DMS114 treated with DMSO at 0.1 percent for 48 hours (cell line): Measurements from ENCODE around the gene ATG7.

Experiments
- DNase-seq: peaks from one replicate; lab custom pipeline; 2025; ENCODE audit not compliant: unreplicated experiment; lab: John Stamatoyannopoulos, UW

Gene ATG7, protein sequence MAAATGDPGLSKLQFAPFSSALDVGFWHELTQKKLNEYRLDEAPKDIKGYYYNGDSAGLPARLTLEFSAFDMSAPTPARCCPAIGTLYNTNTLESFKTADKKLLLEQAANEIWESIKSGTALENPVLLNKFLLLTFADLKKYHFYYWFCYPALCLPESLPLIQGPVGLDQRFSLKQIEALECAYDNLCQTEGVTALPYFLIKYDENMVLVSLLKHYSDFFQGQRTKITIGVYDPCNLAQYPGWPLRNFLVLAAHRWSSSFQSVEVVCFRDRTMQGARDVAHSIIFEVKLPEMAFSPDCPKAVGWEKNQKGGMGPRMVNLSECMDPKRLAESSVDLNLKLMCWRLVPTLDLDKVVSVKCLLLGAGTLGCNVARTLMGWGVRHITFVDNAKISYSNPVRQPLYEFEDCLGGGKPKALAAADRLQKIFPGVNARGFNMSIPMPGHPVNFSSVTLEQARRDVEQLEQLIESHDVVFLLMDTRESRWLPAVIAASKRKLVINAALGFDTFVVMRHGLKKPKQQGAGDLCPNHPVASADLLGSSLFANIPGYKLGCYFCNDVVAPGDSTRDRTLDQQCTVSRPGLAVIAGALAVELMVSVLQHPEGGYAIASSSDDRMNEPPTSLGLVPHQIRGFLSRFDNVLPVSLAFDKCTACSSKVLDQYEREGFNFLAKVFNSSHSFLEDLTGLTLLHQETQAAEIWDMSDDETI

DNA sequence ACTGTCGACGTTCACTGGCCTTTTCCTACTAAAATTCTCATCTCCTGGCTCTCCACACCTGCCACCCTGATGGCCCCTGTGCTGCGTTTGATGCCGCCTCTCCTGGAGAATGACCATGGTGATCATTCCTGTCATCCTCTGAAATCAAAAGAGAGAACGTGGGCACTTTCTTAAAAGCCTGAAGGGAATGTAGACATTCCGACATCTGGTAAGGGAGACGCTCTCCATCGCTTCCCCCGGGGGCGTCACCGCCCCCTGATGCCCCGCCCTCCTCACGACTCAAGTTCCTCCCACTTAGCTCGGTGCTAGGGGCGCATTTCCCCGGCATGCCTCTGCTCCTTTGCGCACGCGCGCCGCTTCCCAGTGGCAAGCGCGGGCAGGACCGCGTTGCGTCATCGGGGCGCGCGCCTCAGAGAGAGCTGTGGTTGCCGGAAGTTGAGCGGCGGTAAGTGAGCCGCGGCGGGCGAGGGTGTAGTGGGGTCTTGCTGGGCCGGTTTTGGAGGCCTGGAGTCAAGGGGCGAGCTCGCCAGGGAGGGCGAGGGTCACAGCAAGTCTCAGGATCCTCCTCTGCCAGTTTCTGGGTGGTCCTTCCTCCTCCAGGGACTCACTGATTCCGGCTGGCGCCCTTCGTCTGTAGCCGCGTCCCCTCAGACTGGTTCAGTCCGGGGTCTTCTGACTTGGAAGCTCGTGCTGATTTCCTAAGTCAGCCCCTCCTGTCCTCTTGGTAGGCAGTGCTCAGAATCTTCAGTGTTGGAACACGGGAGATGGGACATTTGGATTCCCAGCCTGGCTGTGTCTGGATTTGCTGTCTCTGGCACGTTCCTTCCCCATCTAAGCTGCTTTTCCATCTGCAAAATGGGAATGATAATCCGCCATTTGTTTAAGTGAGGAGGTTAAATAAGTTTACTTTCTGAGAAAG, at the start of gene ATG7:
Gene ATG7, plus strand, starts transcription at position 412 of the 919 bp plus-strand sequence. CDS start 26,299 bp downstream, outside the sequence.
- peak; percentile 87 for DNase-seq

GRCh38 chr3:11224010-11224409, 48.2 kb upstream of the ATG7 start:
- DNase-seq = no peak

DNA sequence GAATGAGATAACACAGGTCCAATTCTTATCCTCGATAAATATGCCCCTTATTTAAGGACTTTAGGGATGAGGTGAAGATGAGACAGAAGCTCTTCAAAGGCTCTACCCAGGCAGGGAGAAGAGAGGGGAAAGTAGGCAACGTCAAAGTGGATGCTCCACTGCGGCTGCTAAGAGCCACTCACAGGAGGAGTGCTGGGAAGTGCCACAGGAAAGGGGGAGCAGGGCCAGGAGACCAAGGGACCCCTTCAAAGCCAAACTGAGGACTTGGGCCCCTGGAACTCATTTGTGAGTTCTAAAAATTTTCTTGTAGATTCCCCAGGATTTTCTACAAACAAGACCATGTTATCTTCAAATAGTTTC, 47.3 kb upstream of the ATG7 start:
- no peak for DNase-seq

DNA sequence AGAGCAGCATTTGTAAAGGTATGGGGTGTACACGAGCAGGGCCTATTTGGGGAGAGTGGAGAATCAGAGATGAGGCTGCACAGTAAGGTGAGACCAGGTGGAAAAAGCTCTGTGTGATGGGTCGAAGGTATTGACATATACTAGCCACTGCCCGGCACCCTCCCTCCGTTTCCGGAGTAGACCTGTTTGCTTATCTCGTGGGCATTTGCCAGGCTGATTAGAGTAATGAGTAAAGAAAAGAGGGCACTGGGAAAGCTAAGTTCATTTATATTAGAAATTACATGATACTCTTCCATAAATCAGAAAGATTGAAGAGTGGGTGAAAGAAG, 46.2 kb upstream of the ATG7 start:
- DNase-seq = no peak

DNA sequence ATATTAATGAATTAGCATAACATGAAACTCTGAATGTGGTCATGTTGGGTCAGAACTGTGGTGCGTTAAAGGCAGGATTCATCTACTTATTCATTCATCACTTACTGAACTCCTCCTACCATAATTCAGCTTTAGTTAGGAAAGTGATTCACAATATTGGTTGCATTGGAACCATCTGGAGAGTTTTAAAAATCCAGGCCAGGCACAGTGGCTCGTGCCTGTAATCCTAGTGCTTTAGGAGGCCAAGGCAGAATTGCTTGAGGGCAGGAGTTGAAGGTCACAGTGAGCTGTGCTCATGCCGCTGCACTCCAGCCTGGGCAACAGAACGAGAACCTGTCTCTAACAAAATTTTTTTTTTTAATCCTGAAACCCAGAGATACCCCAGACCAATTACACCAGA, 44.2 kb upstream of the ATG7 start:
- DNase-seq = no peak

- DNase-seq = no peak
Observed at GRCh38 chr3:11230125-11230524, 42.1 kb upstream of the ATG7 start.

- no peak for DNase-seq
Observed at GRCh38 chr3:11230832-11231231, 41.4 kb upstream of the ATG7 start.

DNA sequence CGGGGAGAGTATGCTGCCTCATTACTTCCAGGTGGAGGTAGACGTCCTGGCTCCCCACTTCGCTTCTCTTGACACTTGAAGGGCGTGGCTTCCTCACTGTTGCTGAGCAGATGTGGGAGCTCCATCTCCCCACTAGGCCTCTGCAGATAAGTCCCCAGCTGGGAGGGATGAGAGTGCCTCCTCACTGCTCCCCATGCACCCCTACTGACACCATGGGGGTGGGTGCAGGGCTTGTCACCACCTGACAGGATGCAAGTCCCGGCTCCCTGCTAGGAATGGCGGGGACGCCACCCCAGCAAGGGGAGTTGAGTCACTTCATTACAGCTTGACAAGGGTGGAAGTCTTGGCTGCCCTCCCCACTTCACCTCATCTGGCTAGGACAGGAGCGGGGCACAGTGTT, 36.8 kb upstream of the ATG7 start:
- no peak for DNase-seq

DNA sequence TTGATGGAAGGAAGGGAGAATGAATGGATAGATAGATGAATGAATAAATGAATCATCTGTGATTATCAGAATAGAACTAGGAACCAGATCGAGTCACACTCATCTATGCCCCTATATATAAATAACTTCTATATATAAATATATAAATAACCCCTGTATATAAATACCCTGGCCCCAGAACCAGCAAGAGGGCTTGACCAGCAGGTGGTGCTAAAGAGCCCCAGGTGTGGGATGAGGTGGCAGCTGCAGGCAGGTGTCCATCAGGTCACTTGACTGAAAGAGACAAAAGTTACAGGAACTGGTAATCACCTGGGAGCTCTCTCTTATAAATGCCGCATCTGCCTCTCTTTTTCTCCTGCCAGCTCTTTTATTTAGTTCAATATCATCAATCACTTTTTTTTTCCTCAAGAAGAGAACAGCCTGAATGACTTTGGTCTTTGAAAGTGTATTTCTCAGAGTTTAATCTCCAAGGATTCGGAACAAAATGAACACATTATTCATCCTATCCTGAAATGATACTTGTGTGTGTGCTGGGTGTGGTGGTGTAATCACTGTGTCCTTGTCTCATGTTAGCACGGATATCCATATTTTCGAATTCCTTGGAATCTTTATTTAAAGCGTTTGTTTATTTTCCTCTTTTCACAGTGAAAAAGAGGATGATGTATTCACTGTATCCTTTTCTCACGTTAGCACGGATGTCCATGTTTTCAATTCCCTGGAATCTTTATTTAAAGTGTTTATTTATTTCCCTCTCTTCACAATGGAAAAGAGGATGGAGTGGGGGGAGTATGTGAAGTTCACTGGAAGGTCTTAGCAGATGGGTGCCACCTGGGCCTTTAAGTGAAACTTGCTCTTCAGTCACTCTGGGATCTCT, 35.4 kb upstream of the ATG7 start:
- no peak for DNase-seq

- no peak for DNase-seq
Observed at GRCh38 chr3:11238060-11238459, 34.1 kb upstream of the ATG7 start.

GRCh38 chr3:11238880-11239279, 33.3 kb upstream of the ATG7 start:
- DNase-seq = no peak

DNA sequence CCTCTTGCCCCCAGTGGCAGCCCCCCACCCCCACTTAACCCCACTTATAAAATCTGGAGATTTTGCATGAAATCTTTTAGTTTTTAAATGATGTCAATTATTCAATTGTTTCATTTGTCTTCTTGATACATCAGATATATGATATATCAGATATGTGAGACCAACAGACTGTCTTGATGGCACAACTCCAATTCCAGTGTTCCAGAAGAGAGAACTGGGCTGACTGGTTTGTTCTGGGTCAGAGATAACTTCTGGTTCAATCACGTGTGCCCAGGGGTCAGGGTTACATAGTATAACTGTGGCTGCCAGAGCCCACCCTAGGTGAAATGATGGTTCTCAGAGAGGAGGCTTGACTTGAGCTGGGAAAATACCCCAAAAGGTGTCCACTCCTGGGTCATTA, 32.4 kb upstream of the ATG7 start:
- DNase-seq = no peak

DNA sequence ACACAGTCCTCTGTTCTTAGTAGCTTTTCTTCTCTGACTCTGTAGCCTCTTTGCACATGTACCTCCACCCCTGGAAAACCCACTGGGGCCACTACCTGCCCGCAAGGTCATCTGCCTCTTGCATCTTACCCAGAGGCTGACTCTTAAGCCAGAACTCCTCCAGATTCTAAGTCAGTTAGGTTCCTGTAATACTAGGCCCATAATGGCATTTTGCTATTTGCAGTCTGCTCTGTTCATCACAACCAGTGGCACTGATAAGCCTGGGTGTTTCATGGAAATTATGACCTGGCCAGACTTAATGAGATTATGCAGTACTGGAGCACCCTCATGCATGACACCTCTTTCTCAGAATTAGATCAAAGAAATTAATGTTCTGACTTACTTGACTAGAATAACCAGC, 31.7 kb upstream of the ATG7 start:
- no peak for DNase-seq

GRCh38 chr3:11244121-11244677, 28.0 kb upstream of the ATG7 start:
- DNase-seq = no peak

- DNase-seq = no peak
Observed at GRCh38 chr3:11245276-11245675, 26.9 kb upstream of the ATG7 start.

DNA sequence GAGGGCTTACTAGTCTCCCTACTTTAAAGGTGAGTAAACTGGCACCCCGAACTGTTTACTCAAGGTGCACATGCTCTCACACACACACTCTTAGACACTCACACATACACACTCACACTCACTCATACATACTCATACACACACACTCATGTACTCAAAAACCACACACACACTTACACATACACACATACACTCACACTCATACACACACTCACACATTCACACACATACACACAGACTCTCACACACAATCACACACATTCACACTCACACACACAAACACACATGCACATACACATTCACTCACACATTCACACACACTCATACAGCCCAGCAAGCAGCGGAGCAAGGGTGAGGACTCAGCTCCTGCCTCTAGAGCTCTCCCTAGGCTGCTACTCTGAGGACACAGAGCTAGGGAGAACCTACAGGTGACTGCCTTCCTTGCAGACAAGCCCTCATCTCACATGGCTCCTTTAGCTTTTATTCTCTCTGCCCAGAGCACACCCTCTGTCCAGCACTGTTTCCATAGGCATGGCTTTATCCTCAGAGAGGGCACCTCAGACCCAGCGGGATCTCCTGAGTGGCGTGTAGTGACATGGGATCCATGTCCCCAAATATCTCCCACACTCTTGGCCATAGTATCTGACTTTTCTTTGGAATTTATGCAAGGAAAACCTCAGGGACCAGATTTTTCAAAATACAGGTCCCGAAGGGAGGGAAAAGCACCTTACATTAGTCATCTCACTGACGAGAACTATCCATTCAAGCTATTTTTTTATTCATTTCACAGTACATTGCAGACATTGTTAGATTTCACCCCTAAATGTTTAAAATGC, 26.2 kb upstream of the ATG7 start:
- DNase-seq = no peak

GRCh38 chr3:11246663-11246970, 25.6 kb upstream of the ATG7 start:
- no peak for DNase-seq

DNA sequence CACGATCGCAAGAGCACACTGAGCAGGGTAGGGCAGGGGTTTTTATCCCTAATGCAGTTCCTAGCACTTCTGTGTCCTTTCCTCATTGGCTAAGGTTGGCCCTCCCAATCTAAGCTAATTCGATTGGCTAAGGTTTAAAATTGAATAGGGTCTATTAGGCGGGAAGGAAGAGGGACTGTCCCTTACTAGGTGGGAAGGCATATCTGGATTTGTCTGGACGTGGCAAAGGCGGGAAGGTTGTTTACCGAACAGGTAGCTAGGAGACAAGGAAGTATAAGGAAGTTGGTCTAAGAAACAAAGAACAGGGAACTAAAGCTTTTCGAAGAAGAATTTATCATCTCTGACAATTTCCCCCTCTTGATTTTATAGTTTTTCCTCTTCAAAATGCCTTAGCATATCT, 24.8 kb upstream of the ATG7 start:
- DNase-seq = no peak

GRCh38 chr3:11248596-11248995, 23.6 kb upstream of the ATG7 start:
- no peak for DNase-seq
